GM21717 (cell line): ENCODE measurements around the gene DYNC1I2.

Experiments used
- ATAC-seq: cut with Tn5 transposase; IDR thresholded peaks from one replicate; pipeline ENCODE4 v1.9.1; 2021; ENCODE audit warnings: mild to moderate bottlenecking, moderate library complexity; ENCODE audit not compliant: unreplicated experiment

DYNC1I2 gene

GRCh38 chr2:171687287-171688128 is at the start of gene DYNC1I2:
DYNC1I2 (plus strand) TSS chr2:171687469; CDS start chr2:171690156, 2,687 bp downstream.
- ATAC-seq = peak; percentile 80

DNA sequence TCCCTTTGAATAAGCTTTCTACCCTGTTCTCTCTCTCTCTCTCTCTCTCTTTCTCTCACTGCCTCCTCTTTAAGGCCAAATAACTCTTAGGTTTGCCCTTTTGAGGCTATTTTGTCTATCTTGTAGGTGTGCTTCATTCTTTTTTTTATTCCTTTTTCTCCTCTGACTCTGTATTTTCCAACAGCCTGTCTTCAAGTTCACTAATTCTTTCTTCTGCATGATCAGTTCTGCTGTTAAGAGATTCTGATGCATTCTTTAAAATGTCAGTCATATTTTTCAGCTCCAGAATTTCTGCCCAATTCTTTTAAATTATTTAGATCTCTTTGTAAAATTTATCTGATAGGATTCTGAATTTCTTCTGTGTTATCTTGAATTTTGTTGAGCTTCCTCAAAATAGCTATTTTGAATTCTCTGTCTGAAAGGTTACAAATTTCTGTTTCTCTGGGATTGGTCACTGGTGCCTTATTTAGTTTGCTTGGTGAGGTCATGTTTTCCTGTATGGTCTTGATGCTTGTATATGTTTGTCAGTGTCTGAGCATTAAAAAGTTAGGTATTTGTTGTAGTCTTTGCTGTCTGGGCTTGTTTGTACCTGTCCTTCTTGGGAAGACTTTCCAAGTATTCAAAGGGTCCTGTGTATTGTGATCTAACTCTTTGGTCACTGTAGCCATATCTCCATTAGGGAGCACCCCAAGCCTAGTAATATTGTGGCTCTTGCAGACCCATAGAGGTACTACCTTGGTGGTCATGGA is 35.4 kb upstream of the DYNC1I2 start:
- no peak for ATAC-seq

GRCh38 chr2:171652416-171652785 is 34.9 kb upstream of the DYNC1I2 start:
- ATAC-seq = peak; percentile 91

DNA sequence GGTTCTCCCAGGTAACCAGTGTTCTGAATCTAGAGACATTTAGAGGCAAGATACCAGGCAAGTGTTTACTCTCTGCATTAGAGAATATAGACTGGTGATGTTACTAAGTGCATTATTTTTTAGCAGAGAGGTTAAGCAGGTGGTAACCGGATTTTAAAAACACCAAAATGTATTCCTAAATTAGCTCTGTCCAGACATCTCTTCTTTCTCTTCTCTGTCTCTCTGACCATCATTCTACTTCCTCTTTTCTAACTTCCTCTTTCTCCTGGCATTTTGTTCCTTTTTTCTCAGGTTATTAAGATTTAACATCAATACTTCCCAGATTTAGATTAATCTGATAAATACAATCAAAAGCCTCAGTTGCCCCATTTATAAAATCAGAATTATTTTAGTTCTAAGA is 31.7 kb upstream of the DYNC1I2 start:
- ATAC-seq = no peak

- no peak for ATAC-seq
Observed at GRCh38 chr2:171667041-171667440, 20.2 kb upstream of the DYNC1I2 start.

GRCh38 chr2:171668183-171668582 is 19.1 kb upstream of the DYNC1I2 start:
- ATAC-seq = no peak

DNA sequence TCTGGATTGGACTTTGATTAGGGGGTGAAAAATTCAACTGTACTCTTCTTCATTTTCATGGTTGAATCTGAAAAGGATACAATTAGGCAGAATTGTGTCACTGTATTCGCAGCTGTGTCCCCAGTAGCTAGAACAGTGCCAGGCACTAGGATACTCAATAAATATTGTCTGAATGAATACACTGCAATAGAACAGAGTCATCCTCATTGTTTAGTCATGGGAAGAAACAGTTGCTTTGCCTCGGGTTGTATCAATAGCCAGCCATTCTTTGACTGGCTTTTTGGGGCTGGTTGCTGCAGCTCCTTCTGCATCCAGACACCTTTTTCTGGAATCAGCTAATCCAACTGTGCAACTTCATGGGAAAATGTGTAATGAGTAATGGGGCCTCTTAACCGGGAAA is 18.1 kb upstream of the DYNC1I2 start:
- ATAC-seq = no peak

DNA sequence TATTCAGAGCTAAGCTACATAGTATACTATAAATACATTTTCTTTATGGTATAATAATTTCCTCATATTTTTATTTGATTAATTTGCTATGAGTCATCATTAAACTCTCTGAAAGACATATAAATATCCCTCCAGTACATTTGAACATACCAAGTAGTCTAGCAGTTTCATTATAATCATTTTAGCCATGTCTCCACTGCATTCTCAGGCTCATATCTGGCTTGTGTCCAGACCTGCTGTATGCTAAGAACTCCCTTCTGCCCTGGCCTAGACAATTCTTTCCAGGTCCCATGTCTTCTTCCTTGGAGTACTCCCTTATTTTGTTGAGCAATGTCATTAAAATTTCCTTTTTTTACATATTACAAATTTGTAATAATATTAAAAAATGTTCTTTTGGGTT is 16.6 kb upstream of the DYNC1I2 start:
- no peak for ATAC-seq

DNA sequence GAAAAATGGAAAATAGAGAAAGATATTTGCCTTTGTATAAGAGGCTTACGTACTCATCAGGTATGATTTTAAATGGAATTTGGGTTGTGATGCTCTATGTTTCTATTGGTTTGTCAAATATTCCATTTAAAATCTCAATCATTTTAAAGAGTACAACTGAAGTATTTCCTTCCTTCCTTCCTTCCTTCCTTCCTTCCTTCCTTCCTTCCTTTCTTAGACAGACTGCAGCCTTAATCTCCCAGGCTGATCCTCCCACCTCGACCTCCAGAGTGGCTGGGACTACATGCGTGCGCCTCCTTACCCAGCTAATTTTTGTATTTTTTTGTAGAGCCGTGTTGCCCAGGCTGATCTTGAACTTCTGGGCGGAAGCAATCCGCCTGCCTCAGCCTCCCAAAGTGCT is 15.4 kb upstream of the DYNC1I2 start:
- ATAC-seq = no peak

DNA sequence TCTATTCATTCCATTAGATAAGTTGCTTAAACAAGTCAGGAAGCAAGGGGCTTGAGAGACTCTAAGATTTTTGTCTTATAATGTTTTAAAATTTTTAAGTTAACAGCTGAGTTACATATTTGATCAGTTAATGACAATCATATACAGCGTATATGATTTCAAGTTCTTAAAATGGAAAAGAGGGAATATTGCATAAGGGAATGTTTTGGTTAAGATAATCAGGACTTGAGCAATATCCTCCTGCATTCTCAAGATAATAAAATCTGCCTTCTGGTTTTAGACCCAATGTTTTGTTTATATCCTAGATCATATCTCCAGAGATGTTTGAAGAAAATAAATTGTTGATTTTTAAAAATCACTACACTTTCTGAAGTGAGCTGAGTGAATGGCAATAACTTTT is 13.4 kb upstream of the DYNC1I2 start:
- no peak for ATAC-seq

GRCh38 chr2:171675810-171676345 is 11.4 kb upstream of the DYNC1I2 start:
- ATAC-seq = no peak

- no peak for ATAC-seq
Observed at GRCh38 chr2:171678619-171679018, 8.7 kb upstream of the DYNC1I2 start.

GRCh38 chr2:171688129-171688465 is 828 bp downstream of the DYNC1I2 start:
- peak; percentile 9 for ATAC-seq

GRCh38 chr2:171692331-171692730 is 5.1 kb downstream of the DYNC1I2 start:
- no peak for ATAC-seq

DNA sequence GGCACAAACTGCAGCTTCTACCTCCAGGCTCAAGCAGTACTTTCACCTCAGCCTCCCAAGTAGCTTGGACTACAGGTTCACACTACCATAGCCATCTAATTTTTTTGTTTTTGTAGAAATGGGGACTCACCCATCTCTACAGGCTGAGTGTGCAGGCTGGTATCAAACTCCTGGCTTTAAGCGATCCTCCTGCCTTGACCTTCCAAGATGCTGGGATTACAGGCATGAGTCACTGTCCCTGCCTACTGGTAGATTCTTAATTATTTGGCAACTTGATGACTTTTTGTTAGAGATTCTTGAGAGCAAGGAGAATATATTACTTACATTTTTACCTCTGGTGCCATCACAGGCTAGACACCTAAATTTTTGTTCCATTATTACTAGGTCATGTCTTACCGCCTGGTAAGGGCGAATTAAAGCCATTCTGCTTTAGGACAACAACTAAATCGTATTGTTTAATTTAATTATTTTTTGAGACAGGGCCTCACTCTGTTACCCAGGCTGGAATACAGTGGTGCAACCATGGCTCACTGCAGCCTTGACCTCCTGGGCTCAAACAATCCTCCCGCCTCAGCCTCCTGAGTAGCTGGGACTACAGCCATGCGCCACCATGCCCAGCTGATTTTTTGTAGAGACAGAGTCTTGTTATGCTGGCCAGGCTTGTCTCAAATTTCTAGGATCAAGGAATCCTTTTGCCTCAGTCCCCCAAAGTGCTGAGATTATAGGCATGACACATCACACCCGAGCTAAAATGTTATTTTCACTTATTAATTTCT is 15.7 kb downstream of the DYNC1I2 start:
- no peak for ATAC-seq

DNA sequence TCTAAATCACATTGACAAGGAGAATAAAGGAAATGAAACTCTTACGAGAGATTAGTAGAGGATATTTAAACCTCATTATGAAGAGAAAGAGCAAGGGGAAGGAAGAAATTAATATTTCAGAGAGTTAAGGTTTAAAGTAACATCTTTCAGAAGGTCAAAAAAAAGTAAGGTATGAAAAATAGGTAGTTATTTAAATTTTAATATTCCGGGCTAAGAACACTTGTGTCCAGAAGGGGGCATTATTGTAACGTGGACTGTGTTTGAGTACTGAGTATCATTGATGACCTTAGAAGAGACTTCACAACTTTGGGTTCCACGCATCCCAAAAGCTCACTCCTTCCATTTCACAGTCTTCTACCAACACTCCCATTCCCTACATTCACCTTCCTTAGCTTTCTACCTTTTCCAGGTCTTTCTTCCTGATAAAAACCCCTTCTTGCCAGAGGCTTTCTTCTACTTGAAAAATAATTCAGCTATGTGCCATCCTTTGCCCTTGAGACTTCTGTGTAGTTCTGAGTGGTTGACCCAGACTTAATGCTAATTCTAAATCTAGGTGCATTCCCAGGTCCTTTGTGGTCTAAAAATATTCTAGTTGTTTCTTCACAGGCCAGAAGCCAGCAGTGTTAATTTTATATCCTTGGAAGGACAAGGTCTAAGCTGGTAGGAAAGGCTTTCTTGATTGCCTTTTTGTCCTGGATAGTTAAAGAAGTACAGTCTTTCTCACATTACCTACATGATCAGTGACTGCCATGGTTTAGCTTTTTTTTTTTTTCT is 16.5 kb downstream of the DYNC1I2 start:
- no peak for ATAC-seq

GRCh38 chr2:171706152-171706803 is 19.0 kb downstream of the DYNC1I2 start:
- ATAC-seq = no peak

GRCh38 chr2:171707752-171708151 is 20.5 kb downstream of the DYNC1I2 start:
- ATAC-seq = no peak

DNA sequence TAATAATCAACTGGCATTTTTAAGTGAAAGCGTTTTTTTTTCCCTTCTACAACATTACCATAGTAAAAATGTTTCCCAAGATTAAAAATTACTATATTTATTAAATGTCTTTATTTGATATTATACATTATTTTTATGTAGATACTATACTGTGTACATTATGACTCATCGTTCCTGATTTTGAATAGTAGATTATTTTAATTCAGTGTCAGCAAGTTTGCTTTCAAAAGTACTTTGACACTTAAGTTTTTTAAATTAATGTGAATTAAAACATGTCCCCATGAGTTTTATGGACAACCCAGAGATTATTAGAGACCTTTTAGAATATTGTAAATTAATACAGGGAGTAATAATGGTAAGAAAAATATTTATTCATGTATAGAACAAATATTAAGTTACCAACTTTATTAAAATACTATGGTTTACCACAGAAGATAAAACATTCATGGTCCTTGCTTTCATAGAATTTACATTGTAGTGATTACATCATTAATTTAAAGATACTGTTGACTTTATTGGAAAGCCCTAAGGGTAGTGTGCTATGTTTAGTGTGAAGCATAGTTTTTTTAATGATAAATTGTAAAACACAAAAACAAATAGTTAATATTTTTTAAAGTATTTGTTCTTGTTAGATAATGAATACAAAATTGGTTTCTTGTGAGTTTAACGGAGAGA is 21.9 kb downstream of the DYNC1I2 start:
- ATAC-seq = no peak
